RWPE1 (cell line): ENCODE data around the gene GPATCH11.

Source experiments
- CTCF ChIA-PET: fragments of 350-600 bp; sonication (Branson Sonifier 250); formaldehyde crosslinking; extraction: SDS; loops from one replicate; lab custom pipeline; 2021; lab: Yijun Ruan, JAX
- POLR2A ChIA-PET: fragments of 400-600 bp; formaldehyde crosslinking; extraction: SDS; loops from one replicate; lab custom pipeline; 2020; ENCODE audit warnings: antibody characterized with exemption; ENCODE audit not compliant: low non-redundant PET; lab: Yijun Ruan, JAX
- DNase-seq: peaks from one replicate; pipeline ENCODE4 v3.0.0; 2012; ENCODE audit warnings: low spot score
- H3K27ac ChIP-seq: fragments of 450-650 bp; 2 replicates; pipeline ENCODE4 v1.5.1; 2017
- CTCF ChIP-seq: fragments of 450-650 bp; conservative IDR thresholded peaks from 2 replicates; pipeline ENCODE4 v1.5.1; 2017; ENCODE audit warnings: low read depth, mild to moderate bottlenecking

GPATCH11 gene

GRCh38 chr2:37111958-37112357, 27.6 kb downstream of the GPATCH11 start:
- CTCF ChIA-PET = interaction anchor here (0.6 kb wide), 1 partner anchor 13 kb away, joined by 3 read pairs; no protein-coding TSS in a partner anchor
- H3K27ac ChIP-seq = no peak overlapping the region
- DNase-seq = no peak
- POLR2A ChIA-PET = no interaction called here
- no peak for TF ChIP-seq CTCF

GRCh38 chr2:37117566-37117965, 33.2 kb downstream of the GPATCH11 start:
- no peak for TF ChIP-seq CTCF
- ChIA-PET POLR2A (no interaction called here), CTCF (no interaction called here)

GRCh38 chr2:37119157-37119556, 34.8 kb downstream of the GPATCH11 start:
- CTCF ChIA-PET = no interaction called here
- no peak for TF ChIP-seq CTCF
- POLR2A ChIA-PET = no interaction called here
- DNase-seq = no peak
- no peak overlapping the region for H3K27ac ChIP-seq

More at GRCh38 chr2:37117566-37117965, 33.2 kb downstream of the GPATCH11 start:
- DNase-seq = no peak
- no peak overlapping the region for H3K27ac ChIP-seq

GRCh38 chr2:37125416-37125815, 41.1 kb downstream of the GPATCH11 start:
- CTCF ChIA-PET = interaction anchor here (0.6 to 0.7 kb wide), 2 partner anchors 14 to 887 kb away, joined by 3 to 4 read pairs; no protein-coding TSS in a partner anchor
- POLR2A ChIA-PET = no interaction called here
- H3K27ac ChIP-seq = no peak overlapping the region
- no peak for DNase-seq
- TF ChIP-seq CTCF = no peak

GRCh38 chr2:37132914-37133313, 48.6 kb downstream of the GPATCH11 start:
- no peak for DNase-seq
- no peak for TF ChIP-seq CTCF
- CTCF ChIA-PET = no interaction called here
- POLR2A ChIA-PET = no interaction called here
- H3K27ac ChIP-seq = no peak overlapping the region

GRCh38 chr2:37142546-37142945, 58.2 kb downstream of the GPATCH11 start:
- H3K27ac ChIP-seq = no peak overlapping the region
- DNase-seq = no peak
- ChIA-PET CTCF (no interaction called here), POLR2A (no interaction called here)
- no peak for TF ChIP-seq CTCF
